ENCODE data around the gene RAB43.

- TF ChIP-seq EZH2 (IDR thresholded peaks at IDR 0.05; ENCODE audit: borderline replicate concordance, low read length), result no peak
- TF ChIP-seq CTCF (IDR thresholded peaks at IDR 0.05; ENCODE audit: low read length), result no peak
Measured at GRCh38 chr3:129056451-129057173, 65.0 kb downstream of the RAB43 start.

Data from OCI-LY1 (cell line).